SK-N-SH (cell line): Measurements from ENCODE around the gene SRSF3.

ENCODE experiments used
- CTCF ChIP-seq: fragments of 200-600 bp; sonication (generic); IDR thresholded peaks from 2 replicates; pipeline ENCODE4 v1.6.1; 2017; ENCODE audit warnings: antibody characterized with exemption, mild to moderate bottlenecking, moderate library complexity
- JUND ChIP-seq: IDR thresholded peaks from 2 replicates; pipeline ENCODE4 v1.4.0; 2012
- POLR2AphosphoS5 ChIP-seq: IDR thresholded peaks from 2 replicates; pipeline ENCODE4 v1.6.1; 2012; ENCODE audit warnings: low read depth, low read length
- RAD21 ChIP-seq: IDR thresholded peaks from 2 replicates; pipeline ENCODE4 v1.6.1; 2012; ENCODE audit warnings: mild to moderate bottlenecking, low read length
- REST ChIP-seq: IDR thresholded peaks from 2 replicates; pipeline ENCODE4 v1.6.1; 2012; ENCODE audit warnings: mild to moderate bottlenecking, low read depth, low read length, moderate library complexity
- SIN3A ChIP-seq: IDR thresholded peaks from 2 replicates; pipeline ENCODE4 v1.6.1; 2012; ENCODE audit warnings: low read depth, mild to moderate bottlenecking, low read length, moderate library complexity, borderline replicate concordance
- SMC3 ChIP-seq: IDR thresholded peaks from 2 replicates; pipeline ENCODE4 v1.6.1; 2012; ENCODE audit warnings: low read depth, low read length, improper control_type of control experiment

GRCh38 chr6:36556281-36556680 is 37.9 kb upstream of the SRSF3 start:
- no peak for TF ChIP-seq RAD21
- no peak for TF ChIP-seq JUND
- TF ChIP-seq SIN3A = no peak
- no peak for TF ChIP-seq REST
- TF ChIP-seq POLR2AphosphoS5 = no peak
- TF ChIP-seq CTCF = no peak
- TF ChIP-seq SMC3 = no peak
